ENCODE data around the gene GORASP2. TPM values are rescaled to one million over a fixed set of nuclear protein-coding genes. Genes with fewer than 3 reads are reported as not detected.
"Not testable (repeated sequence)": the region's sequence is repeated elsewhere in the genome, so short reads cannot be mapped to it uniquely, and the experiment has no call there.

Gene GORASP2
- polyA plus RNA-seq, 1 of the 3 experiments (the other 2 are of a cell fraction): 127 TPM

GRCh38 chr2:170914994-170915666, 13.9 kb upstream of the GORASP2 start:
- 90% methylated on average over 6 of the region's 17 CpGs for WGBS (ENCODE audit: low lambda C conversion rate)
- not testable (repeated sequence) for H3K9me3 ChIP-seq
- CTCF ChIA-PET: interaction anchor here (2.4 kb wide), 1 partner anchor 14 kb away, joined by 9 read pairs; the partner anchor contains the start of gene GORASP2

GRCh38 chr2:170917219-170917913, 11.7 kb upstream of the GORASP2 start:
- no peak for DNase-seq
- CTCF ChIA-PET: interaction anchor here (1.5 to 2.6 kb wide), 2 partner anchors 11 to 44 kb away, joined by 3 to 20 read pairs; partner anchors contain the start of gene GORASP2
- H3K36me3 ChIP-seq (replicated peaks in 1 of 2; ENCODE audit: control insufficient read depth in 1 of 2, insufficient read depth in 2 of 2, low read length in 1 of 2): no peaks in the 10 kb centered on the region
- no peaks in the 10 kb centered on the region for H3F3A ChIP-seq (replicated peaks; ENCODE audit: insufficient read depth)
- H3K9me2 ChIP-seq: no peaks in the 10 kb centered on the region
- H3K4me1 ChIP-seq (ENCODE audit: control insufficient read depth in 1 of 2, insufficient read depth in 2 of 2, low read depth in 1 of 2, low read length in 1 of 2): no peaks in the 10 kb centered on the region
- H2AFZ ChIP-seq (ENCODE audit: low read depth): no peak overlapping the region
- no peaks in the 10 kb centered on the region for H4K20me1 ChIP-seq (ENCODE audit: insufficient read depth)
- no peaks in the 10 kb centered on the region for H3K9me3 ChIP-seq
- 74% methylated on average over 7 of the region's 11 CpGs for WGBS (ENCODE audit: low lambda C conversion rate)
- no peaks in the 10 kb centered on the region for H3K79me2 ChIP-seq (ENCODE audit: insufficient read depth)
- H3K27ac ChIP-seq (ENCODE audit: low read depth in 2 of 2, low read length in 1 of 2): no peak overlapping the region
- no peaks in the 10 kb centered on the region for H3K27me3 ChIP-seq (ENCODE audit: insufficient read depth)
- H3K4me3 ChIP-seq (ENCODE audit: low read depth in 2 of 2, low read length in 1 of 2): no peak overlapping the region
- no peak overlapping the region for H3K4me2 ChIP-seq
- TF ChIP-seq NFIC (IDR thresholded peaks at IDR 0.05; ENCODE audit: borderline replicate concordance) (no peak), EP300 (IDR thresholded peaks at IDR 0.05; ENCODE audit: borderline replicate concordance in 1 of 2, low read depth in 1 of 2, low read length in 1 of 2) (no peak), EZH2phosphoT487 (IDR thresholded peaks at IDR 0.05; ENCODE audit: borderline replicate concordance, low read depth) (no peak), SMC3 (IDR thresholded peaks at IDR 0.05; ENCODE audit: low read depth, low read length) (no peak), RCOR1 (IDR thresholded peaks at IDR 0.05; ENCODE audit: low read length) (no peak), RAD21 (IDR thresholded peaks at IDR 0.05; ENCODE audit: low read length) (no peak), TCF12 (IDR thresholded peaks at IDR 0.05) (no peak), MAX (IDR thresholded peaks at IDR 0.05; ENCODE audit: low read depth) (no peak), CHD2 (IDR thresholded peaks at IDR 0.05; ENCODE audit: low read length, partially characterized antibody) (no peak), IRF3 (IDR thresholded peaks at IDR 0.05; ENCODE audit: low read depth, low read length) (no peak), PBX3 (IDR thresholded peaks at IDR 0.05) (no peak), REST (IDR thresholded peaks at IDR 0.05; ENCODE audit: low read depth, low read length) (no peak), ELF1 (IDR thresholded peaks at IDR 0.05) (no peak), FOSL2 (IDR thresholded peaks at IDR 0.05; ENCODE audit: borderline replicate concordance, low read depth) (no peak), SIN3A (IDR thresholded peaks at IDR 0.05; ENCODE audit: borderline replicate concordance, low read depth, low read length) (no peak), JUND (IDR thresholded peaks at IDR 0.05) (no peak), TEAD4 (IDR thresholded peaks at IDR 0.05; ENCODE audit: borderline replicate concordance, insufficient read depth) (no peak), FOXM1 (IDR thresholded peaks at IDR 0.05; ENCODE audit: low read depth) (no peak)
- POLR2A ChIA-PET: no interaction called here
- H3K9ac ChIP-seq: no peak overlapping the region

More at GRCh38 chr2:170914994-170915666, 13.9 kb upstream of the GORASP2 start:
- H3F3A ChIP-seq (replicated peaks; ENCODE audit: insufficient read depth); POLR2A ChIA-PET; H3K4me2 ChIP-seq; H3K9me2 ChIP-seq; H2AFZ ChIP-seq (ENCODE audit: low read depth); H3K27ac ChIP-seq (ENCODE audit: low read depth in 2 of 2, low read length in 1 of 2); H3K79me2 ChIP-seq (ENCODE audit: insufficient read depth); H3K9ac ChIP-seq; DNase-seq; H3K36me3 ChIP-seq (replicated peaks in 1 of 2; ENCODE audit: control insufficient read depth in 1 of 2, insufficient read depth in 2 of 2, low read length in 1 of 2); H3K4me1 ChIP-seq (ENCODE audit: control insufficient read depth in 1 of 2, insufficient read depth in 2 of 2, low read depth in 1 of 2, low read length in 1 of 2); H3K27me3 ChIP-seq (ENCODE audit: insufficient read depth); H3K4me3 ChIP-seq (ENCODE audit: low read depth in 2 of 2, low read length in 1 of 2); H4K20me1 ChIP-seq (ENCODE audit: insufficient read depth): not testable (repeated sequence)
